Neural cell (in vitro differentiated cells): ENCODE data around the gene DNAJA1. TPM values are rescaled to one million over a fixed set of nuclear protein-coding genes. Genes with fewer than 3 reads are reported as not detected.

Source experiments
- H2AFZ ChIP-seq: fragments of 200-600, 300-800 bp; sonication (generic), shearing (Covaris generic); 2 replicates; pipeline ENCODE4 v1.6.0; 2014; ENCODE audit warnings: low read depth, mild to moderate bottlenecking, antibody characterized with exemption, low read length, moderate library complexity
- H3F3A ChIP-seq: fragments of 200-600 bp; shearing (Covaris generic); 2 replicates; pipeline ENCODE4 v1.6.1; 2016; ENCODE audit warnings: mild to moderate bottlenecking, moderate library complexity, mixed read lengths, antibody characterized with exemption, low read length; ENCODE audit not compliant: insufficient read depth, poor library complexity, severe bottlenecking
- H3K27ac ChIP-seq: fragments of 200-600, 300-800 bp; sonication (generic), shearing (Covaris generic); 2 replicates; pipeline ENCODE4 v1.5.1; 2014; ENCODE audit warnings: mild to moderate bottlenecking, low read length, moderate library complexity
- H3K27me3 ChIP-seq: fragments of 300-800, 200-600 bp; sonication (generic), shearing (Covaris generic); 2 replicates; pipeline ENCODE4 v1.6.0; 2014; ENCODE audit warnings: mild to moderate bottlenecking, low read depth, low read length, moderate library complexity; ENCODE audit not compliant: insufficient read depth
- H3K36me3 ChIP-seq: fragments of 300-800, 200-600 bp; sonication (generic), shearing (Covaris generic); 2 replicates; pipeline ENCODE4 v1.5.1; 2014; ENCODE audit warnings: mild to moderate bottlenecking, antibody characterized with exemption, low read length, moderate library complexity; ENCODE audit not compliant: insufficient read depth
- H3K4me2 ChIP-seq: fragments of 300-800, 200-600 bp; sonication (generic), shearing (Covaris generic); 2 replicates; pipeline ENCODE4 v1.6.0; 2014; ENCODE audit warnings: mild to moderate bottlenecking, low read length
- H3K4me3 ChIP-seq: fragments of 300-800, 200-600 bp; sonication (generic), shearing (Covaris generic); 2 replicates; pipeline ENCODE4 v1.5.1; 2014; ENCODE audit warnings: mild to moderate bottlenecking, low read length, moderate library complexity
- H3K79me2 ChIP-seq: fragments of 200-600 bp; shearing (Covaris generic); replicated peaks from 2 replicates; pipeline ENCODE4 v1.6.0; 2014; ENCODE audit warnings: mild to moderate bottlenecking, low read length, moderate library complexity; ENCODE audit not compliant: insufficient read depth
- H3K9ac ChIP-seq: fragments of 300-800, 200-600 bp; sonication (generic), shearing (Covaris generic); 2 replicates; pipeline ENCODE4 v1.6.1; 2016; ENCODE audit warnings: mild to moderate bottlenecking, low read length, mixed read lengths
- H3K9me2 ChIP-seq: fragments of 200-600 bp; shearing (Covaris generic); 2 replicates; pipeline ENCODE4 v1.6.1; 2016; ENCODE audit warnings: mild to moderate bottlenecking, low read length, mixed read lengths; ENCODE audit not compliant: insufficient read depth
- H3K9me3 ChIP-seq: fragments of 200-600, 300-800 bp; sonication (generic), shearing (Covaris generic); 2 replicates; pipeline ENCODE4 v1.6.1; 2016; ENCODE audit warnings: mild to moderate bottlenecking, mixed run types, low read length, moderate library complexity, mixed read lengths
- H4K20me1 ChIP-seq: fragments of 200-600 bp; shearing (Covaris generic); 2 replicates; pipeline ENCODE4 v1.6.1; 2016; ENCODE audit warnings: mild to moderate bottlenecking, mixed run types; ENCODE audit not compliant: insufficient read depth
- CTCF ChIP-seq: fragments of 450-650 bp; IDR thresholded peaks from 2 replicates; pipeline ENCODE4 v1.5.1; 2014; ENCODE audit warnings: antibody characterized with exemption, mild to moderate bottlenecking, moderate library complexity; ENCODE audit not compliant: poor library complexity, severe bottlenecking
- EP300 ChIP-seq: fragments of 450-650 bp; conservative IDR thresholded peaks from 2 replicates; pipeline ENCODE4 v1.6.1; 2014; ENCODE audit warnings: antibody characterized with exemption, mild to moderate bottlenecking, moderate library complexity; ENCODE audit not compliant: poor library complexity, severe bottlenecking
- EZH2 ChIP-seq: fragments of 200-600, 300-800 bp; shearing (Covaris generic), sonication (generic); IDR thresholded peaks from 2 replicates; pipeline ENCODE4 v1.6.1; 2014; ENCODE audit warnings: antibody characterized with exemption, low read length, borderline replicate concordance, mild to moderate bottlenecking; ENCODE audit not compliant: insufficient read depth, poor library complexity, severe bottlenecking
- MXI1 ChIP-seq: fragments of 450-650 bp; conservative IDR thresholded peaks from 2 replicates; pipeline ENCODE4 v1.6.1; 2014; ENCODE audit warnings: antibody characterized with exemption, mild to moderate bottlenecking; ENCODE audit not compliant: poor library complexity, severe bottlenecking
- POLR2AphosphoS5 ChIP-seq: IDR thresholded peaks from 2 replicates; pipeline ENCODE4 v1.6.1; 2012
- RAD21 ChIP-seq: fragments of 450-650 bp; conservative IDR thresholded peaks from 2 replicates; pipeline ENCODE4 v1.6.1; 2014; ENCODE audit warnings: antibody characterized with exemption, mild to moderate bottlenecking, moderate library complexity
- REST ChIP-seq: IDR thresholded peaks from 2 replicates; pipeline ENCODE4 v1.6.1; 2012; ENCODE audit warnings: borderline replicate concordance
- SMC3 ChIP-seq: fragments of 450-650 bp; conservative IDR thresholded peaks from 2 replicates; pipeline ENCODE4 v1.6.1; 2014; ENCODE audit warnings: antibody characterized with exemption, mild to moderate bottlenecking, moderate library complexity; ENCODE audit not compliant: poor library complexity
- TAF1 ChIP-seq: IDR thresholded peaks from 2 replicates; pipeline ENCODE4 v1.6.1; 2012; ENCODE audit warnings: low read depth
- polyA plus RNA-seq: library from polyadenylated mRNA; depleted of rRNA; stranded (reverse); fragments of >200 nt; gene quantifications from 2 replicates; pipeline ENCODE4 v1.2.3, GENCODE V29; 2014

Gene DNAJA1
- polyA plus RNA-seq, 1 donor from 2014 or later = 547 TPM

GRCh38 chr9:33014665-33015014 lies 10.4 kb upstream of the DNAJA1 start:
- Histone ChIP-seq H3K9me2 (no peaks in the 10 kb centered on the region), H3K27me3 (no peaks in the 10 kb centered on the region), H4K20me1 (no peaks in the 10 kb centered on the region), H3K4me2 (no peak overlapping the region), H3K27ac (no peak overlapping the region), H3F3A (no peaks in the 10 kb centered on the region), H2AFZ (no peak overlapping the region), H3K4me3 (no peak overlapping the region), H3K9me3 (no peaks in the 10 kb centered on the region), H3K9ac (no peak overlapping the region), H3K36me3 (no peaks in the 10 kb centered on the region), H3K79me2 (no peaks in the 10 kb centered on the region)
- TF ChIP-seq RAD21 (no peak), CTCF (no peak), EZH2 (no peak), EP300 (no peak), MXI1 (no peak), REST (no peak), POLR2AphosphoS5 (no peak), SMC3 (no peak), TAF1 (no peak)

GRCh38 chr9:33017283-33018041 lies 7.6 kb upstream of the DNAJA1 start:
- H3K9me3 ChIP-seq = no peaks in the 10 kb centered on the region
- H3K9ac ChIP-seq = no peak overlapping the region
- H2AFZ ChIP-seq = no peak overlapping the region
- H3K79me2 ChIP-seq = peaks cover 13% of the 10 kb centered on the region
- no peak for TF ChIP-seq RAD21
- no peak for TF ChIP-seq POLR2AphosphoS5
- no peak for TF ChIP-seq REST
- TF ChIP-seq EP300 = no peak
- no peak for TF ChIP-seq SMC3
- no peak for TF ChIP-seq EZH2
- no peak for TF ChIP-seq MXI1
- TF ChIP-seq TAF1 = no peak
- no peak for TF ChIP-seq CTCF
- H3K4me2 ChIP-seq = no peak overlapping the region
- no peaks in the 10 kb centered on the region for H3F3A ChIP-seq
- no peaks in the 10 kb centered on the region for H3K9me2 ChIP-seq
- H4K20me1 ChIP-seq = no peaks in the 10 kb centered on the region
- no peaks in the 10 kb centered on the region for H3K36me3 ChIP-seq
- H3K27ac ChIP-seq = no peak overlapping the region
- no peak overlapping the region for H3K4me3 ChIP-seq
- H3K27me3 ChIP-seq = no peaks in the 10 kb centered on the region
